NCI-H1694 treated with DMSO at 0.1 percent for 48 hours (cell line): Measurements from ENCODE around the gene GNG2.

Experiments used
- DNase-seq: peaks from one replicate; lab custom pipeline; 2025; lab: John Stamatoyannopoulos, UW

Gene GNG2

DNA sequence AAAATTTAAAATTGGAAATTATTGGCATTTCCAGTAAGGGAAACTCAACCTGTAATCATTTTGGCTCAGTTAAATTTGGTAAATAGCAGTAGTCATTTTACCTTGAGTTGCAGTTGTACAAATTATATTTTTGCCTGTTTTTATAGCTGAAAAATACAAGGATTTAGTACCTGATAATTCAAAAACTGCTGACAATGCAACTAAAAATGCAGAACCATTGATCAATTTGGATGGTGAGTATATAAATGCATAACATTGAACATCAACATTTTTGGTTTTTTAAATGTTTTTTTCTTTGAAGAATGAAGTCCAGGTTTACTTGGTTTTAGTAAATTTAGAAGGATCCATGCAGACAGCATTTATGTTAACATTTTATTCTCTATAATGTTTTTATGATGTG lies 137.9 kb downstream of the GNG2 start:
- no peak for DNase-seq

DNA sequence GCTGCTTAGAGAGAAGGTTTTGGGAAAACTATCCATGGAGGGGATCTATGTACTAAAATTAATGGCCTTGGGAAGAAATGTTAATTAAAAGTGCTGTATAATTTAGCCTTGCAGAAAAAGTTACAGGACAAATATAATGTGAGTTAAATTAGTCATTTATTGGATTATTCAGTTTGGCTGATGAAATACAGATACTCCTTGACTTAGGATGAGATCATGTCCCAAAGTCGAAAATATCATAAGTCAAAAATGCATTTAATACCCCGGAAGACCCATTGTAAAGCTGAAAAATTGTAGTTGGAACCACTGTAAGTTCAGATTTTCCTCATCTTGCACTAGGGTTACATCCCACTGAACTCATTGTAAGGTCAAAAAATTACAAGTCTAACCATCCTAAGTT lies 138.7 kb downstream of the GNG2 start:
- DNase-seq, result no peak

DNA sequence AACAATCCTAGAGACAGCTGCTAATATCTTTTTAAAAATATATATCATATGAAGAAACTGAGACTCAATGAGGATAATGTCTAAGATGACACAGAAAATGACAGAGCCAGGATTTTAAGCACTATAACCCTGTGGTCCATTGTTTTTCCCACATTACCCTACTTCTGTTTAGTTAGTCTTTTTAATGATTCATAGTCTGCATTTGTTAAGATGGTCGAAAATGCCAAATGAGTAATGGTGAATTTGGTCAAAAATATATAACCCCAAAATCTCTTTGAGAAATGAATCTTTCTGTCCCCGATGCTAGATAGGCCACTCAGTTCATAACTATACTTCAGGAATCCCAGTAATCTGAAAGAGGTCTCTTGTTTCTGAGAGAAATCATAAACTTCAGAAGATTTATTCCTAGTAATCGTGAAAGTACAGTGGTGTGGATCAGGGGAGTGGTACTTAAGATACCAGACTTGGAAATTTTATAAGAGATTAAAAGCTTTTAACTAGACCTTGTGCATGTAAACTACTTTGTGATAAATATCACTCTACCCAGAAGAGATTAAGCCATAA lies 139.7 kb downstream of the GNG2 start:
- no peak for DNase-seq

DNA sequence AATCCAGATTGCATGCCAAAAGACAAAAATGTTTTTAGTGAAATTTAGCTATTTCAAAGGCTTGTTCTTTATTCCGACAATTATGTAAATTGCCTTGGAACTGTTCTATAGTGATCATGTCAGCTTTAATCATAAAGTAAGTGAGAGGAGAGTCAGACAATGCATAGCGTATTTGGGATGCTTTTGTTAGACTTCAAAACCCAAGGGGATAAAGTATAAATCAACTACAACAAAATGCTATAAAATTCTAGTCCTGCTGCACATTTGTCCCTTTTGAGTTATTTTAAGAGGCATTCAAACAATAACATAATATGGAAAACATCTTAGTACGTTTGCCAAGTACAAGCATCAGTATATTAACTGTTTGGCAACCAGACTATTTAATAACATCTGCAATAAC lies 140.3 kb downstream of the GNG2 start:
- no peak for DNase-seq

DNA sequence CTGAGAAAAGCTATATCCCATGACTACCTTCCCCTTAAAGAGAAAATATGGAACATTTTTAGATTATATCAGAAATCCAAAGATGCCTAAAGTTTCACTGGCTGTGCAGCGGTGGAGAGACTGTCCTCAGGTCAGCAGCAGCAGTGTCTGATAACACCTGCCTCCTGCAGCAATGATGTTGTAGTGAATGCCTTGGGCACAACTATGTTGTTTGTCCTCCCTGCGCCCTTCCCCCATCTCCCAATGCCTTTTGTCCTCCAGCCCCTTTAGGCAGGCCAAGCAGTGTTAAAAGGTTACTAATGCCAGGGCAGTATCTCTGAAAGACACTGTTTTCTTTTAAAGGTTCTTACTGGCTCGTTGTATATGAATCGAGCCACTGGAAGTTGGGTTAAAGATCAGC lies 142.1 kb downstream of the GNG2 start:
- no peak for DNase-seq

DNA sequence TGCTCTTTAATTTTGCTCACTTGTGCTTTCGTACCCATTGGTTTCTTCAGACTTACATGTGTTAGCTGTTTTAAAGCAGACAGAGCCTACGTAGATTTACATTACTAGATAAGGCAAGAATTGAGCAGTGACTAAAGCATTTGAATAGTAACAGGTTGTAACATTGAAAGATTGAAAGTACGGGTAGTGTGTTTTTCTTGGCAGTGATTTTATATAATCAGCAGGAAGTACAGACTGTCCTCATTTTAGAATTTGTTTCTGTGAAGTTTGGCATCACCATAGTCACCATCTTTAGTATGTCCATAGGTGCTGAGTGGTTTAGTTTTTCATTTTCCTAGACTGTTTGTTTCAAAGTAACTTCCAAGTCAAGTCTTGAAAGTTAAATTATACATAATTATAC lies 142.9 kb downstream of the GNG2 start:
- no peak for DNase-seq

DNA sequence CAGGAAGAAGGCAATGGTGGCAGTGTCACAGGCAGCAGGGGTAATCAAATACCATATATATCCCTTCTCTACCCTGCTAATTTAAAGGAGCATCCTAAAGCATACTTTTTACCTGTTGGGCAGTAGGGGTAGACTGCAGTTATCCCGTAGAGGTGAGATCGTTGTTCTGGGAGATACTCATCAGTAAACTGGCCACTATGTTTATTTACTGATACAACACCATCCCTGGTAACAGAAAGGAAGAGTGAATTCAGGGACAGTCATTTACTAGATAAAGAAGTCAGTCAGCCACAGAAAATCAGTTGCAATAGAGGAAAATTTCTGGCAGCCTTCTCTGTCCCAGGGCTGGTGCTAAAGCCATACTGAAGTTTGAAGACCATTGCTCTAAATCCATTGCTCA lies 145.2 kb downstream of the GNG2 start:
- DNase-seq, result no peak

DNA sequence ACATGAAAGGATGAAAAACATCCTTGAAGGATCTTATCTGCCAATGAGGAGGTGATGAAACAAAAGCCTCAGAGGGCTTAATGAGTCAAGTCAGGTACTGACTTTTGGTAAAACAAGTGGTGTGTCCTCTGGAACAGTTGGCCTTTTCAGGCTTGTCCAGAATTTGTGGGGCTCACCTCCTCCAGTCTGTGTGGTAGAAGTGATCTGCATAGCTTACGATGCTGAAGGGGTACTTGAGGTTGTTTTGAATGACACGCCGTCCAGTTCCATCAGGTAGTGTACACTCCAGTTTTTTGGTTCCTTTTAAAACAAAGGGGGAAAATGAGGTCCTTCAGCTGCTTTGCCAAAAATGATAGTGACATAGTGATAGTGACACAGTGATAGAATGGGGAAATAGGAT lies 145.9 kb downstream of the GNG2 start:
- no peak for DNase-seq

DNA sequence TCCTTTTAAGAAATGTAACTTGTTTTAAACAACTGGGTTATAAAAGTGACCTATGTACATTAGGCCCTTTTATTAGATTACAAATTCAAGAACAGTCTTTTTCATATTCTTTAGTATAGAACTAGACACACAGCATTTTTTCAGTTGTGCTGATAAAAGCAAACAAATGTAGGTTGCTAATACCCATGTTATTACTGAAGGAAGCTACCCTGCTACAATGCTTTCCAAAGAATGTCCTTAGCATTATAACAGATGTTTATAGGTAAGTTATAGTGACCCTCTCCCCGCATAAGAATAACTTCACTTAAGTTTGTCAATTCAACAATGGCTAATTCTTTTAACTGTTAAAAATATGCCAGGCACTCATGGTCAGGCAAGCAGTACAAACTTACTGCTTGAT lies 146.8 kb downstream of the GNG2 start:
- DNase-seq, result no peak

DNA sequence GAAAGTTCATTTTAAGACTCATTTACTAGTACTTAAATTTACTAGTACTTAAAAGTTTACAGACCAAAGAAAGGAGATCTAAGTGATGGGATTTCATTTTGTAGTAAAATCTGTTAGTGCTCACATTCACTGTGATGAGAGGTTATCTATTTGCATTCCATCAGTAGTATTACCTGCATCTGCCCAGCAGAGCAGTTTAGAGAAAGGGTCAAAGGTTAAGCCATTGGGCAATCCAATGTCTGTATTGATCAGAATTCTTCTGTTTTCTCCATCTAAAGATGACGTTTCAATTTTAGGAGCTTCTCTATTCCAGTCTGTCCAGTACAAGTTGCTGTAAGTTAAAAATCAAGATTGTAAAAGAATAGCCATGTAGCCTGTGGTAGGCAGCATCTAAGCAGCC lies 147.2 kb downstream of the GNG2 start:
- no peak for DNase-seq

DNA sequence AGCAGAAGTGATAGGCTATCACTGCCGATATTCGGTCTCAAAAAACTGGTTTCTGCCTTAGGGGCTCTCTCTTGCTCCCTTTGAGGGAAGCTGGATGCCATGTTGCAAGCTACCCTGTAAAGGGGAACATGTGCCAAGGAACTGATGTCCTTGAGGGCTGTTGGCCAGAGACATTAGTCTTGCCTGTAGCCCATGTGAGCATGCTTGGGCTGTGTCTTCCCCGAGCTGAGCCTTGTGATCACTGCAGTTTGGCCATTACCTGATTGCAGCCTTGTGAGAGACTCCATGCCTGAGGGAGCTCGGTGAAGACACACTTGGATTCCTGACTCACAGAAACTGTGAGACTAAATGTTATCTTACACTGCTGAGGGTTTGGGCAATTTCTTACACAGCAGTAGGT lies 147.7 kb downstream of the GNG2 start:
- no peak for DNase-seq

DNA sequence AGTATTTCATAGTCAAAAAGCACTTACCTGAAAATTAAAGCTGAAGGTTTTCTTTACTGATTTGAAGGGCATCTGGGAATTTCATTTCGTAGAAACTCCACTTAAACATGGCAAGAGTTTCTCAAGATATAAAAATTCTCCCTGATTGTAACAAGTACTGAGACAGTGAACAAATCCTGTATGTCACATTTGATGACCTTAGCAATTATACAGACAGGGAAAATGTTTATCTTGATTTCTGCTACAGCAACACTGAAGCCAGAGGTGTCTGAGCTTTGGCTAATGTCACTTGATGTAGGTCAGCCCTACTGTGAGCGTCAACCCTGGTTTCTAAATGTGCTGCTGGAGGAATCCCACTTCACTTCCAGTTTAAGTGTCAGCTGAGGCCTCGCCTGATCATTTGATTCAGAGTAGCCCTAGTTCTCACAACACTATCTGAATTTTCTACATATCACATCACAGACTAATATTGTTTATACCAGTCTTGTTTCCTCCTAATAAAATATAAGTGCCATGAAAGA lies 149.8 kb downstream of the GNG2 start:
- DNase-seq, result no peak

DNA sequence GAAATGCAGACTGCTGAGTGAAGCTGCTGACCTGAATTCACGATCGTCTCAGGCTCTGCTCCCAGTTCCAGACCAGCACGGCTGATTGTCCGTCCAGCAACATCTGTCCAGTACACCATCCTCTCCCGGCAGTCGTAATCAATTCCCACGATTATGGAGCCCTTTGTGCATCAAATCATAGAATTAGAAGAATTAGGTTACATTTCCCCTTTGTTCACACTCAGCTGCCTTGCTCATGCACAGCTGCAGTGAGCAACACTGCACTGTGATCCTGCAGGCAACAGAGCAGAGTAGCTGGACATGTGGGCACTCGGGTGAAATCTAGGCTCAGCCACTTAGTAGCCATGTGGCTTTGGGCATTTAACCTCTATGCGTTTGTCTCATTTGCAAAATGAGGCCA lies 151.1 kb downstream of the GNG2 start:
- DNase-seq, result no peak

DNA sequence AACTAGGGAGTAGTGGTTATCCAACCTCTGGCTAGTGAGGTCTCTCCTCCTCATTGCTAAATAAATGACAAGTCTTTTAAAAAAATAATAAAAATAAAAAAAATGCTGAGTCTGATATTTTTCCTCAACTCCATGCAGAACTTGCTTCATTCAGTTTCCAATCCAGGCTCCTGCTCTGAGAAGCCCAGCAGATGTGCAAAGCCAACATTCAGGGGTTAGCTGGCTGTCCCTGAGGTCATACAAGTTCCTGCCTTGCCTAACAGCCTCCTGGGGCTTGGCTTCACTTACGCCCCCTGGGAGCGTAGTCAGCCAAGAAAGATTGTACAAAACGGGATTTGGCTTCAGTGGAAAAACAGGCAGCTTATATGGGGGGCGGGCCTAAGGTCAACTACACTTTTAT lies 152.2 kb downstream of the GNG2 start:
- DNase-seq, result no peak

DNA sequence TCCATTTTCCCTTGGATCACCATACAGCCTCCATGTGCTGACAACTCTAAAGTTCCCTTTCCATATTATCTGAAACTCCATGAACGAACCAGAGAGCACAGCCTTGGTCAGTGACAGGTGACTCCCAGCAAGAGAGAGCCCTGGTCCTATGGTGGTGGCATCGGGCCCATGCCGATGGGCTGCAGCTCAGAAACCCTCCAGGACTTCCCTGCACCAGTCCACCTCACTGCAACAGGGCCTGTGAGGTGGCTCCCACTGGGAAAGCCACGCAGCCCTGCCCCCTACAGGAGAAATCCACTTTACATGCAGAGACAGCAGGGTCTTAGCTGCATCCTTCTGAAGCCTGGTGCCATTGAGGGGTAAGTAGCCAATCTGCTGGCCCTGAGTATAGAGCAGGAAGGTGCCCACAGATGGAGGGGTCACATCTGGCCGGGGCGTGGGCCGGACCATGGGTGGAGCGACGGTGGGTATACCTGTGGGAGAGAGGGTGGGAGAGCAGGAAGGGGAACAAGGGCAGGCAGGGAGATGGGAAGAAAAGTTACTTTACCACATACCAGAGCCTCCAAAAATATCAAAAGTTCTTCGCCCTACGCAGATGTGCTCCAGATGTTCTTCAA lies 153.7 kb downstream of the GNG2 start:
- no peak for DNase-seq

DNA sequence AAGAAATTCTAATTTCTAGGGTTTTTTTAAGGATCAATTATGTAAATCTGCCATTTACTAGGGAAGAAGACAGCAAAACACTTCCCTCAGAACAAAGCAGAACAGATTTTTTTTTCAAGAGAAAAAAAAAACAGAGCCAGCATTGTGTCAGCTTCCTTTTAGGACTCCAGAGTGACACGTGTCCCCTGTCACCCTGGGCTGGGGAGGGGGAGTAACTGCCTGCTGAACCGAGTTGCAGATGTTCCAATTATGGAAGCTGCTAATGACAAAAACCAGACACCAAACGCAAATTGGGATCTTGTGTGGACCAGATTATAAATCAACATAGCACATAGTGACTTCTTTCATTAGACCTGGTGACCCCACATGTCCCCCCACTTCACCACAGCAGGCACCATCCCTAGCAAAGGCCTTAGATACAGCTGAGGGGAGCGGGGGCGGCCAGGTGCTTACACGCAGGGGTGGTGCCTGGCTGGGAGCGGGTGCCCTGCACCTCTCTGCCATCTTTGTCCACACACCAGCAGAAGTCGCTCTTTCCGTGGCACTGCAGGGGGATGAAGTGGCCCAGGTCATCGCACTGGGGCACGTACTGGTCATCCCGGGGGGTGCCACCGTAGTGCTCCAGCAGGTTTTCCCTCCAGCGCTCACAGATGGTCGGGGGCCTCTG lies 154.3 kb downstream of the GNG2 start:
- no peak for DNase-seq

DNA sequence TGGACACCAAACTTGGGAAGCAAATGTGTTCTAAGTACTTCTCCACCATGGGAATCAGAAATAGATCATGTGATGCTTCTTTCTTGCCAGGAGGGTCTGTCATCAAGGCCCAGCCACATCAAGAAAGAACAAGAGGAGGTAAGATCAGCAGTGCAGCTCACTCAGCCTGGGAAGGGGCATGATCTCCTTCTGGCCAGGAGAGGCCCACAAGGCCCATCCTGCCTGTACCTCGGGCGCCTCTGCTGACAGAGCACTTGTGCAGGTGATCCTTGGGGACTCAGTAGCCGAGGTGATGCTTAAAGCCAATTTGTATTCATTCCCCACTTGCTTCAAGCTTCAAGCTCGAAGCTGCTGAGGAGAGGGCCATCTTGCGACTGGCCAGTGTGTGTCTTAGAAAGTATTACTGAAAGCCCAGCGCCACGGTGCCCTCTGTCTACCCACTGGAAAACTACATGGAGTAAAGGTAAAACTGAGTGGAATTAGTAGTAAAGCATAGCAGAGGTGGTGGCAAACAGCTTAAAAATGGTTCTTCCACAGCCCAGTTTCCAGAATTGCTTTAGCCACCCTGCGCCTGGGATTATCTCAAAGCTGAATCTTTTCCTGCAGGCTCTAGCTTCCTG lies 155.1 kb downstream of the GNG2 start:
- no peak for DNase-seq

DNA sequence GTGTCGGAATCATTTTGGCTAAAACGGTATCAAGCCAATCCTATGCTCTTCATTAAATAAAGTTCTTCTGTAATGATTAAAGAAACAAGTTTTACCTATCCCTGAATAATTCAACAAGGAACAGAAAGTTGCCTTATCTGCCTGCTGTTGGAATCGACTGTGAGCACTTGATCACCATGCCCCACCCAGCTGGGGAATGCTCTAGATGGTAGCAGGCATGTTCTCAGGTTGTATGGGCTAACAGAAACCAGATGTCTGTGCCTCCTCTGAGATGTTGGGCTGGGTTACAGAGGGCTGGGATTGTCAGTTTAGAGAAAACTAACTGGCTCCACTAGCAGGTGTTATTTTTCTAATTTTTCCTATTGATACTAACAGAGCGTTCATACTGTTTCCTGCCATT lies 157.8 kb downstream of the GNG2 start:
- no peak for DNase-seq

DNA sequence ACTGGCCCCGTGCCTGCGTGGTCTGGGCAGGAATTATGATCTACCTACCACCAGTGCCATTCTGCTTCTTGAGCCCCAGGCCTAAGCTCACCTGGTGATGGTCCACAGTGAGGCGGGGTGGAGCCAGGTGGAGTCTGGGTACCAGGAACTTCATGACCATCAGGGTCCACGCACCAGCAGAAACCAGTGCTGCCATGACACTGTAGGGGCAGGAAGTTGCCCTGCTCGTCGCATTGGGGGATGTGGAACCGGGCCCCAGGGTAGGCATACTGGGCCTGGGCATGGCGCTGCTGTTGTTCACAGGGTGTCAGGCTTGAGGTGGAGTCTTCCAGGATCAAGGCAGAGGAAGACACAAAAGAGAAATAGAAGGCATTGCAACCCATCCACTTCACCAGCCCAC lies 158.6 kb downstream of the GNG2 start:
- DNase-seq, result no peak
